H9 (cell line): Measurements from ENCODE around the gene WDFY1. TPM values are rescaled to one million over a fixed set of nuclear protein-coding genes. Genes with fewer than 3 reads are reported as not detected.

ENCODE experiments used
- DNase-seq: peaks from one replicate; pipeline ENCODE4 v3.0.0-alpha.2; 2017
- H2AFZ ChIP-seq: one replicate; pipeline ENCODE4 v1.6.1; 2013; ENCODE audit warnings: mild to moderate bottlenecking, low read length, control low read depth, moderate library complexity
- H2AK5ac ChIP-seq: 2 replicates; pipeline ENCODE4 v1.6.1; 2013; ENCODE audit warnings: low read length, control low read depth, mixed read lengths; ENCODE audit not compliant: insufficient read length
- H2BK120ac ChIP-seq: one replicate; pipeline ENCODE4 v1.6.1; 2013; ENCODE audit warnings: low read depth, mild to moderate bottlenecking, low read length, control low read depth, inconsistent platforms; ENCODE audit not compliant: poor library complexity, severe bottlenecking
- H2BK12ac ChIP-seq: 2 replicates; pipeline ENCODE4 v1.6.1; 2013; ENCODE audit warnings: low read length, control low read depth, mixed read lengths, low read depth; ENCODE audit not compliant: insufficient read length
- H2BK15ac ChIP-seq: 2 replicates; pipeline ENCODE4 v1.6.1; 2013; ENCODE audit warnings: low read depth, low read length, control low read depth
- H2BK20ac ChIP-seq: one replicate; pipeline ENCODE4 v1.6.1; 2013; ENCODE audit warnings: low read depth, mild to moderate bottlenecking, low read length, control low read depth, inconsistent platforms; ENCODE audit not compliant: poor library complexity, severe bottlenecking
- H2BK5ac ChIP-seq: 2 replicates; pipeline ENCODE4 v1.6.1; 2013; ENCODE audit warnings: low read length, control low read depth, mixed read lengths; ENCODE audit not compliant: insufficient read length
- H3K14ac ChIP-seq: 2 replicates; pipeline ENCODE4 v1.6.1; 2013; ENCODE audit warnings: low read length, control low read depth; ENCODE audit not compliant: insufficient read depth
- H3K18ac ChIP-seq: 2 replicates; pipeline ENCODE4 v1.6.1; 2013; ENCODE audit warnings: low read depth, mild to moderate bottlenecking, mixed read lengths, low read length, control low read depth; ENCODE audit not compliant: insufficient read length
- H3K23ac ChIP-seq: 2 replicates; pipeline ENCODE4 v1.6.1; 2013; ENCODE audit warnings: low read length, control low read depth, mixed read lengths, low read depth; ENCODE audit not compliant: insufficient read length
- H3K23me2 ChIP-seq: 2 replicates; pipeline ENCODE4 v1.6.1; 2013; ENCODE audit warnings: low read depth, mild to moderate bottlenecking, mixed read lengths, low read length, control low read depth; ENCODE audit not compliant: insufficient read length, poor library complexity, severe bottlenecking
- H3K27ac ChIP-seq: 2 replicates; pipeline ENCODE4 v1.5.1; 2013; ENCODE audit warnings: low read length, control low read depth, mixed read lengths, low read depth; ENCODE audit not compliant: insufficient read length
- H3K27me3 ChIP-seq: 2 replicates; pipeline ENCODE4 v1.6.1; 2013; ENCODE audit warnings: low read length, control low read depth, inconsistent platforms; ENCODE audit not compliant: insufficient read depth
- H3K4ac ChIP-seq: 2 replicates; pipeline ENCODE4 v1.6.1; 2013; ENCODE audit warnings: low read depth, mild to moderate bottlenecking, control low read depth, inconsistent platforms, low read length, moderate library complexity
- H3K4me1 ChIP-seq: 2 replicates; pipeline ENCODE4 v1.6.1; 2013; ENCODE audit warnings: low read length, control low read depth, inconsistent platforms; ENCODE audit not compliant: insufficient read depth
- H3K4me2 ChIP-seq: 2 replicates; pipeline ENCODE4 v1.6.1; 2013; ENCODE audit warnings: low read length, control low read depth, mixed read lengths; ENCODE audit not compliant: insufficient read length, insufficient read depth
- H3K56ac ChIP-seq: 2 replicates; pipeline ENCODE4 v1.6.1; 2013; ENCODE audit warnings: low read depth, mild to moderate bottlenecking, mixed read lengths, low read length, control low read depth; ENCODE audit not compliant: insufficient read length
- H3K79me1 ChIP-seq: 2 replicates; pipeline ENCODE4 v1.6.1; 2013; ENCODE audit warnings: low read depth, mild to moderate bottlenecking, moderate library complexity, low read length, control low read depth, inconsistent platforms; ENCODE audit not compliant: insufficient read depth, poor library complexity, severe bottlenecking
- H3K79me2 ChIP-seq: 2 replicates; pipeline ENCODE4 v1.6.1; 2013; ENCODE audit warnings: low read length, control low read depth, inconsistent platforms; ENCODE audit not compliant: insufficient read depth
- H3K9ac ChIP-seq: 2 replicates; pipeline ENCODE4 v1.6.1; 2013; ENCODE audit warnings: low read length, control low read depth, mixed read lengths; ENCODE audit not compliant: insufficient read length; ENCODE audit errors: extremely low read depth
- H3K9me3 ChIP-seq: one replicate; pipeline ENCODE4 v1.6.1; 2013; ENCODE audit warnings: low read depth, low read length, inconsistent platforms; ENCODE audit not compliant: control insufficient read depth
- H3T11ph ChIP-seq: one replicate; pipeline ENCODE4 v1.6.1; 2013; ENCODE audit warnings: mild to moderate bottlenecking, low read length, control low read depth, inconsistent platforms
- H4K20me1 ChIP-seq: one replicate; pipeline ENCODE4 v1.6.1; 2013; ENCODE audit not compliant: control insufficient read depth, insufficient read length, insufficient read depth
- H4K5ac ChIP-seq: 2 replicates; pipeline ENCODE4 v1.6.1; 2013; ENCODE audit warnings: low read depth, mild to moderate bottlenecking, mixed read lengths, low read length, control low read depth; ENCODE audit not compliant: insufficient read length
- H4K8ac ChIP-seq: replicated peaks from 2 replicates; pipeline ENCODE4 v1.6.1; 2013; ENCODE audit warnings: low read length, control low read depth, mixed read lengths, low read depth; ENCODE audit not compliant: insufficient read length
- H4K91ac ChIP-seq: 2 replicates; pipeline ENCODE4 v1.6.1; 2013; ENCODE audit warnings: low read depth, mild to moderate bottlenecking, moderate library complexity, mixed read lengths, low read length, control low read depth; ENCODE audit not compliant: insufficient read length
- H3K27ac Mint-ChIP-seq, 3 experiments: 2 replicates in 2 of 3; 3 replicates in 1 of 3; pipeline ENCODE4 v1.8.0; 2020 to 2021; ENCODE audit warnings: mixed read lengths in 3 of 3, mild to moderate bottlenecking in 1 of 3, moderate library complexity in 1 of 3
- H3K27me3 Mint-ChIP-seq: 2 replicates; pipeline ENCODE4 v1.8.0; 2021; ENCODE audit warnings: low read depth, mild to moderate bottlenecking, moderate library complexity, mixed read lengths
- H3K36me3 Mint-ChIP-seq, 3 experiments: 2 replicates in 2 of 3; 3 replicates in 1 of 3; pipeline ENCODE4 v1.8.0; 2020 to 2021; ENCODE audit warnings: low read depth in 3 of 3, mixed read lengths in 3 of 3; ENCODE audit not compliant: insufficient read depth in 1 of 3
- H3K4me1 Mint-ChIP-seq, 2 experiments: 2 replicates each; pipeline ENCODE4 v1.8.0; 2020; ENCODE audit warnings: mixed read lengths in 2 of 2
- H3K4me3 Mint-ChIP-seq, 2 experiments: 2 replicates in 1 of 2; 3 replicates in 1 of 2; pipeline ENCODE4 v1.8.0; 2020 to 2021; ENCODE audit warnings: mild to moderate bottlenecking in 2 of 2, mixed read lengths in 2 of 2, moderate library complexity in 1 of 2
- H3K9me3 Mint-ChIP-seq, 2 experiments: 2 replicates in 1 of 2; 3 replicates in 1 of 2; pipeline ENCODE4 v1.8.0; 2020; ENCODE audit warnings: mild to moderate bottlenecking in 2 of 2, mixed read lengths in 2 of 2, moderate library complexity in 1 of 2
- CTCF ChIP-seq: fragments of 200-600 bp; sonication (generic); conservative IDR thresholded peaks from 3 replicates; pipeline ENCODE4 v1.8.0; 2021; ENCODE audit warnings: antibody characterized with exemption, mild to moderate bottlenecking
- WGBS: extraction: QIAGEN DNeasy Blood & Tissue Kit; methylation state at CpG from one replicate; pipeline ENCODE4 v1.1.7; 2013; ENCODE audit warnings: missing lambda C conversion rate, low lambda C conversion rate, mixed read lengths; ENCODE audit not compliant: insufficient read length; ENCODE audit errors: extremely low coverage; 5-methylcytosine and 5-hydroxymethylcytosine counted together
- total RNA-seq: library from RNA; stranded (reverse); gene quantifications from 2 replicates; pipeline ENCODE4 v1.2.1, GENCODE V29; 2021

WDFY1 gene
- total RNA-seq, 1 experiment from 2014 or later, result 54.1 TPM

GRCh38 chr2:223855426-223855825, 89.7 kb downstream of the WDFY1 start:
- H3K4ac ChIP-seq, result no peak overlapping the region
- no peak overlapping the region for H3K14ac ChIP-seq
- Mint-ChIP-seq H3K27me3 (no peaks in the 10 kb centered on the region), H3K27ac (no peak overlapping the region), H3K36me3 (peaks cover 3 to 10% (median 7%) of the 10 kb centered on the region in 3 experiments; a peak in 6 of 7 replicates), H3K4me3 (no peak overlapping the region), H3K9me3 (peaks cover 3 to 10% of the 10 kb centered on the region in 2 experiments; a peak in 4 of 5 replicates), H3K4me1 (peaks cover 5 to 6% of the 10 kb centered on the region in 2 experiments)
- H3K23ac ChIP-seq, result no peak overlapping the region
- no peaks in the 10 kb centered on the region for H4K20me1 ChIP-seq
- WGBS, result no CpG with 5 or more reads among the region's 5 CpGs
- H3K27ac ChIP-seq, result no peak overlapping the region
- no peak for DNase-seq
- no peak overlapping the region for H2BK12ac ChIP-seq
- no peak overlapping the region for H2BK20ac ChIP-seq
- no peak overlapping the region for H3K9ac ChIP-seq
- no peaks in the 10 kb centered on the region for H3K23me2 ChIP-seq
- no peak overlapping the region for H2AFZ ChIP-seq
- H2AK5ac ChIP-seq, result no peak overlapping the region
- H3K79me2 ChIP-seq, result no peaks in the 10 kb centered on the region
- no peaks in the 10 kb centered on the region for H3K27me3 ChIP-seq
- H4K91ac ChIP-seq, result no peak overlapping the region
- TF ChIP-seq CTCF, result no peak
- no peaks in the 10 kb centered on the region for H3K4me1 ChIP-seq
- no peak overlapping the region for H2BK15ac ChIP-seq
- H3T11ph ChIP-seq, result no peak overlapping the region
- no peak overlapping the region for H3K18ac ChIP-seq
- H3K9me3 ChIP-seq, result no peaks in the 10 kb centered on the region
- no peak overlapping the region for H3K56ac ChIP-seq
- no peaks in the 10 kb centered on the region for H3K79me1 ChIP-seq
- H2BK120ac ChIP-seq, result no peak overlapping the region
- no peak overlapping the region for H2BK5ac ChIP-seq
- H4K5ac ChIP-seq, result no peak overlapping the region
- no peak overlapping the region for H3K4me2 ChIP-seq
- no peak overlapping the region for H4K8ac ChIP-seq
